HG03378 (cell line): ENCODE results near the gene ISG15.
"Not testable (repeated sequence)": the region's sequence is repeated elsewhere in the genome, so short reads cannot be mapped to it uniquely, and the experiment has no call there.

Source experiments
- ATAC-seq: cut with Tn5 transposase; IDR thresholded peaks from one replicate; pipeline ENCODE4 v1.9.1; 2021; ENCODE audit warnings: mild to moderate bottlenecking, moderate library complexity; ENCODE audit not compliant: unreplicated experiment

Gene ISG15

DNA sequence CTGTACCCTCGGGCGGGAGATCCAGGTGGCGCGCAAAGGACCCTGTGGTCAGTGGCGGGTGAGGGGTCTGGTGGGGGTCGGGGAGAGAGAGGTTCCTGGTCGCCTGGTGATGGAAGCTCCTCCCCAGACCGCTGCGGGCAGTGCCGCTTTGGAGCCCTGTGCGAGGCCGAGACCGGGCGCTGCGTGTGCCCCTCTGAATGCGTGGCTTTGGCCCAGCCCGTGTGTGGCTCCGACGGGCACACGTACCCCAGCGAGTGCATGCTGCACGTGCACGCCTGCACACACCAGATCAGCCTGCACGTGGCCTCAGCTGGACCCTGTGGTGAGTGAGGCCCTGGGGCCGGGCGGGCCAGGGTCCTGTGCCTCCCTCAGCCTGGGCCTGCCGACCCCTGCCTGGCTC, 30.1 kb downstream of the ISG15 start:
- ATAC-seq, result no peak

DNA sequence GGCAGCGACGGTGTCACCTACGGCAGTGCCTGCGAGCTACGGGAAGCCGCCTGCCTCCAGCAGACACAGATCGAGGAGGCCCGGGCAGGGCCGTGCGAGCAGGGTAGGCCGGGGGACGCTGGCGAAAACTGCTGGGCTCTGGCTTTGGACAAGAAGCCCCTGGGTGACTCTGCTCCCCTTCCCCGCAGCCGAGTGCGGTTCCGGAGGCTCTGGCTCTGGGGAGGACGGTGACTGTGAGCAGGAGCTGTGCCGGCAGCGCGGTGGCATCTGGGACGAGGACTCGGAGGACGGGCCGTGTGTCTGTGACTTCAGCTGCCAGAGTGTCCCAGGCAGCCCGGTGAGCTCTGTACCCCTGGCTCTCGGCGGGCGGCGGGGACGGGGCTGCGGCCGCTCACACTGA, 30.6 kb downstream of the ISG15 start:
- ATAC-seq, result no peak

DNA sequence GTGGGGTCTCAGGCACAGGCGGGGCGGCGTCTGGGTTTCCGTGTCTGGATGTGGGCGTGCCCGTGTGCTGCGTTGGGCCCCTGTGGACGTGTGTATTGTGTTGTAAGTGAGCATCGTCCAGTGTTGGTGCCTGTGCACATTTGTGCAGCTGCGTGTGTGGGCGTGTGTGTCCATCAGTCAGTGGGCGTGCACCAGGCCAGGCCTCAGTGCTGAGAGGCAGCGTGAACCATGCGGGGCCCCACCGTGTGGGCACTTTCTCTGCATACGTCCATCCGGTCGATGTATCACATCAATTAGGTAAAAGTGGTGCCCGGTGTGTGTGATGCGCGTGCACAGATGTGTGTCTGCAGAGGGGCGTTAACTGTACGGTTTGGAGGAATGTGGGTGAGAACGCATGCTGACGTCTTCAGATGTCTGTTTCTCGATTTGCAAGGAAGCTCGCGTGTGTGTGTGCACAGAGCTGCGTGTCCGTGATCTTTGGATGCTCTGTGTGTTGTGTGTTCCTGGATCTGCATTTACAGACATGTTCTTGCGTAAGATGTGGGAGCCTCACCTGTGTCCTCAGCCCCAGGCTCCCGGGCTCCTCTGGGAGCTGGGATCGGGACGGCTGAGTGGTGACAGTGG, 31.3 kb downstream of the ISG15 start:
- ATAC-seq, result no peak

DNA sequence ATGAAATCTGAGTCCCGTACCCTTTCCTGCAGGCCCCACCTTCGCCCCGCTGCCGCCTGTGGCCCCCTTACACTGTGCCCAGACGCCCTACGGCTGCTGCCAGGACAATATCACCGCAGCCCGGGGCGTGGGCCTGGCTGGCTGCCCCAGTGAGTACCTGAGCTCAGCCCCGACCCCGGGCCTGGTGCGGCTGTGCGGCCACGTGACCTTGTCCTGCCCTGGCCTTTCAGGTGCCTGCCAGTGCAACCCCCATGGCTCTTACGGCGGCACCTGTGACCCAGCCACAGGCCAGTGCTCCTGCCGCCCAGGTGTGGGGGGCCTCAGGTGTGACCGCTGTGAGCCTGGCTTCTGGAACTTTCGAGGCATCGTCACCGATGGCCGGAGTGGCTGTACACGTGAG, 31.8 kb downstream of the ISG15 start:
- ATAC-seq, result no peak

DNA sequence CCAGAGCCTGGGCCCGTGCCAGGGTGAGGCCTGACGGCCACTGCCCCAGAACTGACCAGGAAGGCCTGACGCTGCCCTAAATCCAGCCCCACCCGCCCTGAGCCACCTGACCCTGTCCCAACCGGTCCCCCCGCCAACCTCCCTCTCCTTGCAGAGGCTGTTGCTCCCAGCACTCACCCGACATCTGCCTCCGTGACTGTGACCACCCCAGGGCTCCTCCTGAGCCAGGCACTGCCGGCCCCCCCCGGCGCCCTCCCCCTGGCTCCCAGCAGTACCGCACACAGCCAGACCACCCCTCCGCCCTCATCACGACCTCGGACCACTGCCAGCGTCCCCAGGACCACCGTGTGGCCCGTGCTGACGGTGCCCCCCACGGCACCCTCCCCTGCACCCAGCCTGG, 32.9 kb downstream of the ISG15 start:
- ATAC-seq, result no peak

DNA sequence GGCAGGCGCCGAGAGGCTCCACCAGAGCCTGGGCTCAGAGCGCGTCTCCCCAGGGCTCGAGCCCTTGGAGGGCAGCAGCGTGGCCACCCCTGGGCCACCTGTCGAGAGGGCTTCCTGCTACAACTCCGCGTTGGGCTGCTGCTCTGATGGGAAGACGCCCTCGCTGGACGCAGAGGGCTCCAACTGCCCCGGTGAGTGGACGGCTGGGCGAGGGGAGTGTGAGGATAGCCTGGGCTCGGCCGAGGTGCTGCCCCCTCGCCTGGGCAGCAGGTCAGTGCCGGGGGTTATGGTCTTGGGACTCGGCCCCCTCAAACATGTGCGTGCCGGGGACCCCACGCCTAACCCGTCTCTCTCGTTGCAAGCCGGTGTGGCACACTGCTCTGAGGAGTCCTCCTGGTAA, 33.5 kb downstream of the ISG15 start:
- no peak for ATAC-seq

DNA sequence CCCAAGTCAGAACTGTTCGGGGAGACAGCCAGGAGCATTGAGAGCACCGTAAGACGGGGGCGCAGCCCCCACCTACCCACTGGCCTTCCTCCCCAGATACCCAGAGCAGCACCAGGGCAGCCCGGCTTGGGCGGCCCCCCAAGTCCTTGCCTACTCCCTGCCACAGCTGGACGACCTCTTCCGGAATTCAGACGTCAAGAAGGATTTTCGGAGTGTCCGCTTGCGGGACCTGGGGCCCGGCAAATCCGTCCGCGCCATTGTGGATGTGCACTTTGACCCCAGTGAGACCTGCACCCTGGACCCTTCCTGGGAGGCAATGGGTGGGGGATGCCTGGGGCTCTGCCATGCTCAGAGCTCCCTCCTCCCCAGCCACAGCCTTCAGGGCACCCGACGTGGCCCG, 34.1 kb downstream of the ISG15 start:
- no peak for ATAC-seq

DNA sequence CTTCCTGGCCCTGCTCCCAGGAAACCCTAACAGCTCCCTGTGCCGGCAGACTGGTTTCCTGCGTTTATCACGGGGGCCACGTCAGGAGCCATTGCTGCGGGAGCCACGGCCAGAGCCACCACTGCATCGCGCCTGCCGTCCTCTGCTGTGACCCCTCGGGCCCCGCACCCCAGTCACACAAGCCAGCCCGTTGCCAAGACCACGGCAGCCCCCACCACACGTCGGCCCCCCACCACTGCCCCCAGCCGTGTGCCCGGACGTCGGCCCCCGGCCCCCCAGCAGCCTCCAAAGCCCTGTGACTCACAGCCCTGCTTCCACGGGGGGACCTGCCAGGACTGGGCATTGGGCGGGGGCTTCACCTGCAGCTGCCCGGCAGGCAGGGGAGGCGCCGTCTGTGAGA, 34.7 kb downstream of the ISG15 start:
- no peak for ATAC-seq

DNA sequence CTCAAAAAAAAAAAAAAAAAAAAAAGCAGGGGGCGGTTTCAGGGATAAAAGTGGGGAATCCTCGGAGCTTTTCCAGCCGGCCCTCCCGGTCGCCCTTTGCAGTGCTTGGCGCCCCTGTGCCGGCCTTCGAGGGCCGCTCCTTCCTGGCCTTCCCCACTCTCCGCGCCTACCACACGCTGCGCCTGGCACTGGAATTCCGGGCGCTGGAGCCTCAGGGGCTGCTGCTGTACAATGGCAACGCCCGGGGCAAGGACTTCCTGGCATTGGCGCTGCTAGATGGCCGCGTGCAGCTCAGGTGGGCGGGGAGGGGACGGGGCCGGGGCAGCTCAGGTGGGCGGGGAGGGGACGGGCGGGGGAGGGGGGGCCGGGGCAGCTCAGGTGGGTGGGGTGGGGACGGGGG, 35.5 kb downstream of the ISG15 start:
- ATAC-seq, result no peak

DNA sequence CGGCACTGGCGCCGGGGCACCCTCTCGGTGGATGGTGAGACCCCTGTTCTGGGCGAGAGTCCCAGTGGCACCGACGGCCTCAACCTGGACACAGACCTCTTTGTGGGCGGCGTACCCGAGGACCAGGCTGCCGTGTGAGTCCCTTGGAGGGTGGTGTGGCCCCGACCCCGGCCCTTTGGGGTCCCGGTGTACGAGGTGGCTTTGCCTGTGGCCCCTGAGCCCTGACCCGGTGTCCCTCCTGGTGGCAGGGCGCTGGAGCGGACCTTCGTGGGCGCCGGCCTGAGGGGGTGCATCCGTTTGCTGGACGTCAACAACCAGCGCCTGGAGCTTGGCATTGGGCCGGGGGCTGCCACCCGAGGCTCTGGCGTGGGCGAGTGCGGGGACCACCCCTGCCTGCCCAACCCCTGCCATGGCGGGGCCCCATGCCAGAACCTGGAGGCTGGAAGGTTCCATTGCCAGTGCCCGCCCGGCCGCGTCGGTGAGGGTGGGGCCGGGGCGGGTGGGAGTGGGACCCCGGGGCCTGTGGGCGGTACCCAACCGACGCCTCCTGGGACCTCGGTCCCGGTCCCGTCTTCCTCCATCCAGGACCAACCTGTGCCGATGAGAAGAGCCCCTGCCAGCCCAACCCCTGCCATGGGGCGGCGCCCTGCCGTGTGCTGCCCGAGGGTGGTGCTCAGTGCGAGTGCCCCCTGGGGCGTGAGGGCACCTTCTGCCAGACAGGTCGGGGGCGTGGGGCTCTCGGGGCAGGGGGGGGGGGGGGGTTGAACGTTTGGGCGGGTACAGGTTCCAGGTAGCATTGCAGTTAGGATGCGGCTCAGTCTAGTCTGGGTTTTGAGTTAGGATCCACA, 36.2 kb downstream of the ISG15 start:
- no peak for ATAC-seq

DNA sequence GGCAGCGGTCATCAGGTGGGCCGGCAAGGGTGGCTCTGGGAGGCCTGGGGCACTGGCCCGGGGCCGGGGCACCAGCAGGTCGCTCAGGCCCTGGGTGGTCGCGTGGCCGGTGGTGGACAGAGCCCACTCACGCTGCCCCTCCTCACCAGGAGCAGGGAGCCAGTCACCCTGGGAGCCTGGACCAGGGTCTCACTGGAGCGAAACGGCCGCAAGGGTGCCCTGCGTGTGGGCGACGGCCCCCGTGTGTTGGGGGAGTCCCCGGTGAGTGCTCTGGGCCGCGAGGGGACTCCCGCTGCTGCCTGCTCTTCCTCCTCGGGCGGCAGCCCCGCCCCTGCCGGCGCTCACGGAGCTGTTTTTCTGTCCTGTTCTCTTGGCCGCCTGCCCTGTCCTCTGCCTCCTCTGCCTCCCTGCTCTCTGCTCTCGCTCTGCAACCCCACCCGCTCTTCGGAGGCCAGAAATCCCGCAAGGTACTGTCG, 37.3 kb downstream of the ISG15 start:
- ATAC-seq, result no peak

DNA sequence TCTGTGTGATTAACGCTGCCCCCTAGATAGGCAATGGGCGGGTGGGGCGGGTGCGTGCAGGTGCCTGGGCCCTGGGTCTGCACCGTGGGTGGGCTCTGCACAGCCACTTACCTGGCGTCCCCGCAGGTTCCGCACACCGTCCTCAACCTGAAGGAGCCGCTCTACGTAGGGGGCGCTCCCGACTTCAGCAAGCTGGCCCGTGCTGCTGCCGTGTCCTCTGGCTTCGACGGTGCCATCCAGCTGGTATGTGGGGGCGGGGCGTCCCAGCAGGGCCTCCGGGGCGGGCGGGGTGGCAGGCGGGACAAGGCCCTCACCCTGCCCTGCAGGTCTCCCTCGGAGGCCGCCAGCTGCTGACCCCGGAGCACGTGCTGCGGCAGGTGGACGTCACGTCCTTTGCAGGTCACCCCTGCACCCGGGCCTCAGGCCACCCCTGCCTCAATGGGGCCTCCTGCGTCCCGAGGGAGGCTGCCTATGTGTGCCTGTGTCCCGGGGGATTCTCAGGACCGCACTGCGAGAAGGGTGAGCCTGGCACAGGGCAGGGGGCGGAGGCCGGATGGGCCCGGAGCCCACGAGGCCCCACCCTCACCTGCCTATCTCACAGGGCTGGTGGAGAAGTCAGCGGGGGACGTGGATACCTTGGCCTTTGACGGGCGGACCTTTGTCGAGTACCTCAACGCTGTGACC, 38.0 kb downstream of the ISG15 start:
- ATAC-seq, result no peak

DNA sequence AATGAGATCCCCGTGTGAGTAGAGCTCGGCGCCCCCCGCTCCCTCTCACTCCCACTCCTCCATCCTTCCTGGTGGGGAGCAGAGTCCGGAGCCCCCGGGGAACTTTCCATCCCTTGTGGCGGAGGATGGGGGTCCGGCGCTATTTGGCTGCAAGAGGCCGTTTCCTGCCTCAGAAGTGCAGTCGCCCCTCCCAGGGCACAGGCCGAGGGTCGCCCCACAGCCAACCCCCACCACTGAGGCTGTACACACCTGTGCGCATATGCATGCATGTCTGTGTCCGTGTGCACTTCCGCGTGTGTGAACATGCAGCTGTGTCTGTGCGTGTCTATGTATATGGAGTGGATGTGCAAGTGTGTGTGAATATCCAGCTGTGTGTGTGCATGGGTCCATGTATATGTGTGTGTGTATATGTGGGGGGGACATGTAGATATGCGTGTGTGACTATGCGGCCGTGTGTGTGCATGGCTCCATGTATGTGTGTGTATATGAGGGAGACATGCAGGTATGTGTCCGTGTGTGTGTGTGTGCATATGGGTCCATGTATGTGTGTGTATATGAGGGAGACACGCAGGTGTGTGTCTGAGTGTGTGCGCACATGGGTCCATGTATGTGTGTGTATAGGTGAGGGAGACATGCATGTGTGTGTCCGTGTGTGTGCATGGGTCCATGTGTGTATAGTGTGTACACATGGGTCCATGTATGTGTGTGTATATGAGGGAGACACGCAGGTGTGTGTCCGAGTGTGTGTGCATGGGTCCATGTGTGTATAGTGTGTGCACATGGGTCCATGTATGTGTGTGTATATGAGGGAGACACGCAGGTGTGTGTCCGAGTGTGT, 38.9 kb downstream of the ISG15 start:
- ATAC-seq, result no peak

DNA sequence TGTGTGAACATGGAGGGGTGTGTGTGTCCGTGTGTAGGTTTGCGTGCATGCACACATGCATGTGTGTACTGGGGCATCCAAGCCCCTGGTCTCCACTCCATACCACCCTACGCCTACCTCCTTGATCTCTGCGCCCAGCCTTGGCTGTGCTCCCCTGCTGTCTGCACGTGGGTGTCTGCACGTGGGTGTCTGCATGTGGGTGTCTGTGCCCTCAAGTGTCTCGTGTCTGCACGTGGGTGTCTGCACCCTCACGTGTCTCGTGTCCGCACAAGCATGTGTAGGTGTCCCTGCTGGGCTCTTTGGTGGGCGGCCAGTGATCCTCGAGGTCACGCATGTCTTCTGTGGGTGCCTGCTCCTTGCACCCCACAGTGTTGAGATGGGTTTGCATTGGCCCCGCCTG, 39.7 kb downstream of the ISG15 start:
- ATAC-seq, result no peak

DNA sequence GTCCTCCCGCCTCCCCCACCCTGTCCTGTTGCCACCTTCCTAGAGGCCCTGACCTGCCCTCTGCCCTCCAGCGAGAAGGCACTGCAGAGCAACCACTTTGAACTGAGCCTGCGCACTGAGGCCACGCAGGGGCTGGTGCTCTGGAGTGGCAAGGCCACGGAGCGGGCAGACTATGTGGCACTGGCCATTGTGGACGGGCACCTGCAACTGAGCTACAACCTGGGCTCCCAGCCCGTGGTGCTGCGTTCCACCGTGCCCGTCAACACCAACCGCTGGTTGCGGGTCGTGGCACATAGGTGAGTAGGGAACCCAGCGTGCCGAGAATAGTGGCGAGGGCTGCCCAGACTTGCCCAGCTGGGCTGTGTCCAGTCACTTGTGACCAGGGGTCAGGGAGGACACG, 40.4 kb downstream of the ISG15 start:
- no peak for ATAC-seq

DNA sequence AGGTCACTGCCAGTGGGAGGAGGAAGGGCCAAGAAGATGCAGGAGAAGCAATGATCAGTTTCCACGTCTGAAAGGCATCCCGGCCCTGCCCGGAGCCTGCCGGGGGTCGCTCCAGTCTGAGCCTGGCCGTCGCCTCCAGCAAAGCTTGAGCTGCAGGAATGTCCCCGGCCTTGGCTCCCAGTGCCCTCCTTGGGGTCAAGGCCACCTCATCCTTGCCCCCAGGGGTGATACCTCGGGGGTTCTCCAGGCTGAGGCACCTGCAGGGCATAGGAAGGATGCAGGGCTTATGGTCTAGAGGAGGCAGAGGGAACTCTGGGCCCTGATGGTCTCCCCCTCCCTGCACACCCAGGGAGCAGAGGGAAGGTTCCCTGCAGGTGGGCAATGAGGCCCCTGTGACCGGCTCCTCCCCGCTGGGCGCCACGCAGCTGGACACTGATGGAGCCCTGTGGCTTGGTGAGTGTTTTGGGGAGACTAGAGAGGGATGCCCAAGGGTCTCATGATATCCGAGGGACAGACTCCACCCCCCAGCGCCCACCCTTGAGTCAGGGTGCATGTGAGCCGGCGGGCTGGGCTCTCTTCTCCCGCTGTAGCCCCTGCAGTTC, 40.9 kb downstream of the ISG15 start:
- ATAC-seq, result no peak

DNA sequence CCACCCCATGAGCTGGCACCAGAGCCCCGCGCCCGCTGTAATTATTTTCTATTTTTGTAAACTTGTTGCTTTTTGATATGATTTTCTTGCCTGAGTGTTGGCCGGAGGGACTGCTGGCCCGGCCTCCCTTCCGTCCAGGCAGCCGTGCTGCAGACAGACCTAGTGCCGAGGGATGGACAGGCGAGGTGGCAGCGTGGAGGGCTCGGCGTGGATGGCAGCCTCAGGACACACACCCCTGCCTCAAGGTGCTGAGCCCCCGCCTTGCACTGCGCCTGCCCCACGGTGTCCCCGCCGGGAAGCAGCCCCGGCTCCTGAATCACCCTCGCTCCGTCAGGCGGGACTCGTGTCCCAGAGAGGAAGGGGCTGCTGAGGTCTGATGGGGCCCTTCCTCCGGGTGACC, 41.7 kb downstream of the ISG15 start:
- no peak for ATAC-seq

DNA sequence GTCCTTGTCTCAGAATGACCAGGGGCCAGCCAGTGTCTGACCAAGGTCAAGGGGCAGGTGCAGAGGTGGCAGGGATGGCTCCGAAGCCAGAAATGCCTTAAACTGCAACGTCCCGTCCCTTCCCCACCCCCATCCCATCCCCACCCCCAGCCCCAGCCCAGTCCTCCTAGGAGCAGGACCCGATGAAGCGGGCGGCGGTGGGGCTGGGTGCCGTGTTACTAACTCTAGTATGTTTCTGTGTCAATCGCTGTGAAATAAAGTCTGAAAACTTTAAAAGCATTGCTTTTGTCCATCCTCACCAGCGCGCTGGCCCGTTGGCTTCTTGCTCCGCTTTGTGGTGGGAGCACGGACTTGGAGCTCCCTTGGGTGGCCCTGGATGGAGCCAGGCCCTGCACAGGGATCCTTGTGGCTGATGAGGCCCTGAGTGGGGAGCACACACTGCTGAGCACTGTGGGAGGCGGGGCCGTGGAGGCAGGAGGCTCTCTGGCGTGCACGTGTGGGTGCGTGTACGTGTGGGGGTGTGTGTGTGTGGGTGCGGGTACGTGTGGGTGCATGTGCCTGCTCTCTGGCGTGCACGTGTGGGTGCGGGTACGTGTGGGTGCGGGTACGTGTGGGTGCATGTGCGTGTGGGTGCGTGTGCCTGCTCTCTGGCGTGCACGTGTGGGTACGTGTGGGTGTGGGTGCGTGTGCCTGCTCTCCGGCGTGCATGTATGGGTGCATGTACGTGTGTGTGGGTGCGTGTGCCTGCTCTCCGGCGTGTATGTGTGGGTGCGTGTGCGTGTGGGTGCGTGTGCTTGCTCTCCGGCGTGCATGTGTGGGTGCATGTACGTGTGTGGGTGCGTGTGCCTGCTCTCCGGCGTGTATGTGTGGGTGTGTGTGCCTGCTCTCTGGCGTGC, 42.8 kb downstream of the ISG15 start:
- ATAC-seq, result no peak

DNA sequence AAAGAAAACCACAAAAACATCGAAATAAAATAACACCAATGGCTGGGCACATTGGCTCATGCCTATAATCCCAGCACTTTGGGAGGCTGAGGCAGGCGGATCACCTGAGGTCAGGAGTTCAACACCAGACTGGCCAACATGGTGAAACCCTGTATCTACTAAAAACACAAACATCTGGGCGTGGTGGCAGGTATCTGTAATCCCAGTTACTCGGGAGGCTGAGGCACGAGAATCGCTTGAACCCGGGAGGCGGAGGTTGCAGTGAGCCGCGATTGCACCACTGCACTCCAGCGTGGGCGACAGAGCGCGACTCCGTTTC, 44.4 kb downstream of the ISG15 start:
- not testable (repeated sequence) for ATAC-seq
